Mesenchymal stem cell (in vitro differentiated cells and primary cell): Measurements from ENCODE around the gene STARD3NL.

ENCODE experiments used
- DNase-seq: peaks from one replicate; pipeline ENCODE4 v3.0.0-alpha.2; 2013
- H2AFZ ChIP-seq: one replicate; pipeline ENCODE4 v1.6.1; 2013; ENCODE audit warnings: low read depth, mild to moderate bottlenecking, control low read depth, inconsistent platforms, low read length, moderate library complexity
- H2AK5ac ChIP-seq: 2 replicates; pipeline ENCODE4 v1.6.1; 2013; ENCODE audit warnings: low read length, moderate library complexity, mild to moderate bottlenecking, inconsistent platforms; ENCODE audit not compliant: severe bottlenecking
- H2BK120ac ChIP-seq: one replicate; pipeline ENCODE4 v1.6.1; 2013; ENCODE audit warnings: low read depth, mild to moderate bottlenecking, inconsistent platforms, low read length, moderate library complexity
- H2BK12ac ChIP-seq, 2 experiments: one replicate each; pipeline ENCODE4 v1.6.1; 2013; ENCODE audit warnings: inconsistent platforms in 2 of 2, low read length in 2 of 2, mild to moderate bottlenecking in 2 of 2, moderate library complexity in 2 of 2, control low read depth in 1 of 2
- H2BK15ac ChIP-seq: one replicate; pipeline ENCODE4 v1.6.1; 2013; ENCODE audit warnings: mild to moderate bottlenecking, low read depth, inconsistent platforms; ENCODE audit not compliant: poor library complexity, severe bottlenecking
- H2BK5ac ChIP-seq: 2 replicates; pipeline ENCODE4 v1.6.1; 2013; ENCODE audit warnings: low read depth, mild to moderate bottlenecking, low read length, control low read depth, inconsistent platforms; ENCODE audit not compliant: poor library complexity, severe bottlenecking
- H3K14ac ChIP-seq, 2 experiments: one replicate each; pipeline ENCODE4 v1.6.1; 2013; ENCODE audit warnings: inconsistent platforms in 2 of 2, low read length in 2 of 2, control low read depth in 1 of 2, mild to moderate bottlenecking in 1 of 2, moderate library complexity in 1 of 2
- H3K18ac ChIP-seq, 2 experiments: one replicate each; pipeline ENCODE4 v1.6.1; 2013; ENCODE audit warnings: inconsistent platforms in 2 of 2, low read length in 2 of 2, control low read depth in 1 of 2, low read depth in 1 of 2, mild to moderate bottlenecking in 1 of 2
- H3K23ac ChIP-seq, 2 experiments: one replicate each; pipeline ENCODE4 v1.6.1; 2013; ENCODE audit warnings: inconsistent platforms in 2 of 2, low read length in 2 of 2, mild to moderate bottlenecking in 2 of 2, moderate library complexity in 2 of 2, control low read depth in 1 of 2
- H3K27ac ChIP-seq: 2 replicates; pipeline ENCODE4 v1.5.1; 2013; ENCODE audit warnings: mild to moderate bottlenecking, moderate library complexity, low read length, control low read depth, inconsistent platforms; ENCODE audit not compliant: poor library complexity, severe bottlenecking
- H3K27me3 ChIP-seq, 2 experiments: 2 replicates each; pipeline versions ENCODE4 v1.6.1 to v1.7.0; 2013; ENCODE audit warnings: low read length in 2 of 2, mild to moderate bottlenecking in 2 of 2, moderate library complexity in 2 of 2, control low read depth in 1 of 2, inconsistent platforms in 1 of 2; ENCODE audit not compliant: control insufficient read depth in 1 of 2, insufficient read depth in 1 of 2
- H3K36me3 ChIP-seq, 2 experiments: 2 replicates each; pipeline versions ENCODE4 v1.6.1 to v1.7.0; 2013; ENCODE audit warnings: low read length in 2 of 2, control low read depth in 1 of 2, inconsistent platforms in 1 of 2, low read depth in 1 of 2, mild to moderate bottlenecking in 1 of 2; ENCODE audit not compliant: insufficient read depth in 2 of 2, control insufficient read depth in 1 of 2
- H3K4ac ChIP-seq, 2 experiments: one replicate each; pipeline ENCODE4 v1.6.1; 2013; ENCODE audit warnings: inconsistent platforms in 2 of 2, low read length in 2 of 2, mild to moderate bottlenecking in 2 of 2, moderate library complexity in 2 of 2, control low read depth in 1 of 2, low read depth in 1 of 2
- H3K4me1 ChIP-seq: 2 replicates; pipeline ENCODE4 v1.6.1; 2013; ENCODE audit warnings: low read depth, low read length, control low read depth; ENCODE audit not compliant: control insufficient read depth, insufficient read depth
- H3K4me2 ChIP-seq: 2 replicates; pipeline ENCODE4 v1.6.1; 2013; ENCODE audit warnings: low read length, mild to moderate bottlenecking, inconsistent platforms; ENCODE audit not compliant: poor library complexity, severe bottlenecking
- H3K4me3 ChIP-seq, 2 experiments: 2 replicates each; pipeline versions ENCODE4 v1.5.1 to v1.7.0; 2013; ENCODE audit warnings: low read length in 2 of 2, mild to moderate bottlenecking in 2 of 2, control low read depth in 1 of 2, low read depth in 1 of 2; ENCODE audit not compliant: insufficient read depth in 1 of 2
- H3K79me1 ChIP-seq: replicated peaks from 2 replicates; pipeline ENCODE4 v1.6.1; 2013; ENCODE audit warnings: mild to moderate bottlenecking, control low read depth, low read length, inconsistent platforms; ENCODE audit not compliant: poor library complexity, severe bottlenecking
- H3K9ac ChIP-seq: 2 replicates; pipeline ENCODE4 v1.7.0; 2013; ENCODE audit warnings: mild to moderate bottlenecking, low read length, moderate library complexity
- H3K9me3 ChIP-seq: 2 replicates; pipeline ENCODE4 v1.7.0; 2013; ENCODE audit warnings: mild to moderate bottlenecking, low read length; ENCODE audit not compliant: control insufficient read depth
- H4K8ac ChIP-seq: one replicate; pipeline ENCODE4 v1.6.1; 2013; ENCODE audit warnings: inconsistent platforms, mild to moderate bottlenecking, low read length, moderate library complexity
- H4K91ac ChIP-seq: one replicate; pipeline ENCODE4 v1.6.1; 2013; ENCODE audit warnings: mild to moderate bottlenecking, low read length, inconsistent platforms
- WGBS: methylation state at CpG from one replicate; pipeline ENCODE4 v1.1.7; 2013; ENCODE audit warnings: mixed read lengths; 5-methylcytosine and 5-hydroxymethylcytosine counted together

Gene STARD3NL

GRCh38 chr7:38181111-38181510, 3.1 kb downstream of the STARD3NL start:
- H2BK120ac ChIP-seq = no peak overlapping the region
- H2BK15ac ChIP-seq = no peak overlapping the region
- no peak overlapping the region for H3K4me3 ChIP-seq
- H2BK5ac ChIP-seq = no peak overlapping the region
- H3K14ac ChIP-seq = no peak overlapping the region
- H3K27ac ChIP-seq = no peak overlapping the region
- H3K79me1 ChIP-seq = peaks cover 3% of the 10 kb centered on the region
- H4K8ac ChIP-seq = no peak overlapping the region
- H3K4me1 ChIP-seq = peaks cover 3% of the 10 kb centered on the region
- H3K4me2 ChIP-seq = no peak overlapping the region
- H2AFZ ChIP-seq = no peak overlapping the region
- H3K36me3 ChIP-seq = peaks cover 0 to 6% of the 10 kb centered on the region in 2 experiments
- 60% methylated on average over 1 of the region's 1 CpG for WGBS
- H3K9me3 ChIP-seq = no peaks in the 10 kb centered on the region
- no peak overlapping the region for H3K23ac ChIP-seq
- no peak for DNase-seq
- peak overlapping the region; percentile 96 for H3K9ac ChIP-seq
- no peaks in the 10 kb centered on the region for H3K27me3 ChIP-seq
- H3K18ac ChIP-seq = no peak overlapping the region
- no peak overlapping the region for H4K91ac ChIP-seq
- no peak overlapping the region for H3K4ac ChIP-seq
- no peak overlapping the region for H2AK5ac ChIP-seq
- H2BK12ac ChIP-seq = no peak overlapping the region

GRCh38 chr7:38182450-38182849, 4.4 kb downstream of the STARD3NL start:
- no peak overlapping the region for H3K23ac ChIP-seq
- WGBS = 100% methylated on average over 1 of the region's 1 CpG
- no peak overlapping the region for H2BK15ac ChIP-seq
- no peak overlapping the region for H3K9ac ChIP-seq
- H3K27me3 ChIP-seq = no peaks in the 10 kb centered on the region
- H3K18ac ChIP-seq = no peak overlapping the region
- H3K4me2 ChIP-seq = no peak overlapping the region
- H2AK5ac ChIP-seq = no peak overlapping the region
- no peak overlapping the region for H4K8ac ChIP-seq
- no peak overlapping the region for H2BK120ac ChIP-seq
- H2AFZ ChIP-seq = no peak overlapping the region
- H3K14ac ChIP-seq = no peak overlapping the region
- peaks cover 0 to 6% of the 10 kb centered on the region in 2 experiments for H3K36me3 ChIP-seq
- H2BK12ac ChIP-seq = no peak overlapping the region
- no peaks in the 10 kb centered on the region for H3K9me3 ChIP-seq
- H3K79me1 ChIP-seq = peaks cover 3% of the 10 kb centered on the region
- no peak overlapping the region for H4K91ac ChIP-seq
- H3K4me1 ChIP-seq = peaks cover 3% of the 10 kb centered on the region
- H3K4ac ChIP-seq = no peak overlapping the region
- H3K27ac ChIP-seq = no peak overlapping the region
- H2BK5ac ChIP-seq = no peak overlapping the region
- DNase-seq = no peak
- no peak overlapping the region for H3K4me3 ChIP-seq

GRCh38 chr7:38185395-38186307, 7.6 kb downstream of the STARD3NL start:
- Histone ChIP-seq H3K18ac (no peak overlapping the region), H3K36me3 (peaks cover 0 to 6% of the 10 kb centered on the region in 2 experiments), H3K27me3 (no peaks in the 10 kb centered on the region), H3K9me3 (no peaks in the 10 kb centered on the region), H2BK5ac (no peak overlapping the region), H3K23ac (no peak overlapping the region), H2BK15ac (no peak overlapping the region), H3K79me1 (peaks cover 3% of the 10 kb centered on the region), H3K14ac (no peak overlapping the region), H3K9ac (no peak overlapping the region), H2BK12ac (no peak overlapping the region), H3K4me2 (no peak overlapping the region), H3K4ac (no peak overlapping the region), H2AK5ac (no peak overlapping the region), H4K91ac (no peak overlapping the region), H3K4me3 (no peak overlapping the region), H3K27ac (no peak overlapping the region), H4K8ac (no peak overlapping the region), H2BK120ac (no peak overlapping the region), H3K4me1 (peaks cover 4% of the 10 kb centered on the region), H2AFZ (no peak overlapping the region)
- WGBS = 78% methylated on average over 6 of the region's 6 CpGs
- no peak for DNase-seq

GRCh38 chr7:38186593-38187314, 8.7 kb downstream of the STARD3NL start:
- Histone ChIP-seq H2AK5ac (peak overlapping the region; percentile 8), H3K4me1 (peaks cover 4% of the 10 kb centered on the region), H3K4ac (no peak overlapping the region), H3K14ac (no peak overlapping the region), H3K18ac (no peak overlapping the region), H2BK12ac (no peak overlapping the region), H3K79me1 (peaks cover 3% of the 10 kb centered on the region), H2BK120ac (no peak overlapping the region), H3K4me2 (peak overlapping the region; percentile 56), H3K9me3 (peaks cover 5% of the 10 kb centered on the region), H3K27ac (peak overlapping the region; percentile 89), H4K8ac (no peak overlapping the region), H3K27me3 (no peaks in the 10 kb centered on the region), H3K9ac (no peak overlapping the region), H2BK15ac (no peak overlapping the region), H2AFZ (no peak overlapping the region), H2BK5ac (no peak overlapping the region), H3K23ac (no peak overlapping the region), H3K36me3 (peaks cover 0 to 6% of the 10 kb centered on the region in 2 experiments), H4K91ac (no peak overlapping the region), H3K4me3 (no peak overlapping the region)
- 57% methylated on average over 4 of the region's 4 CpGs for WGBS
- DNase-seq = peak; percentile 69
